ENCODE data around the gene CEBPE. TPM values are rescaled to one million over a fixed set of nuclear protein-coding genes. Genes with fewer than 3 reads are reported as not detected.

Gene CEBPE
- total RNA-seq, 1 experiment from 2014 or later = not detected

DNA sequence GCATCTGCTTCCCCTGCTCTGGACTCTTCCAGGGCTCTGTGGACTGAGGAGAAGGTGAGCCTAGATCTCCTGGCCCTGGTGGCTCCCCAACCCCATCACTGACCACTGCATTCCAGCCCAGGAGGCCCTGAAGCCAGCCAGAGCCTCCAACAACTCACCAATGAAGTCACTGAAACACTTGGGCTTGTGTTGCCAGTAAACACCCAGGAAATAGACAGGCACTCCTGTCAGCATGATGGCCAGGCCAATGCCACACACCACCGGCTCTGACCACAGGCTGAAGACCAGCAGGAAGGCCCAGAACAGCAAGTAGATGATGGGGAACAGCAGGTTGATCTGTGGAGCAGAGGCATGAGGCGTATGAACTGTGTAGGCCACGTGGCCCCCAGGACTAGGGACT is 8.8 kb upstream of the CEBPE start:
- Histone ChIP-seq H3K27ac (no peak overlapping the region), H3F3A (ENCODE audit: insufficient read depth, low read depth) (peaks cover 12% of the 10 kb centered on the region), H3K4me1 (replicated peaks; ENCODE audit: insufficient read depth) (peaks cover 20% of the 10 kb centered on the region), H3K9me3 (ENCODE audit: insufficient read depth, low read depth) (no peaks in the 10 kb centered on the region), H3K4me2 (no peak overlapping the region), H3K9me2 (ENCODE audit: insufficient read depth) (no peaks in the 10 kb centered on the region), H3K4me3 (no peak overlapping the region), H2AFZ (no peak overlapping the region), H4K20me1 (ENCODE audit: insufficient read depth) (no peaks in the 10 kb centered on the region), H3K36me3 (ENCODE audit: low read depth) (no peaks in the 10 kb centered on the region), H3K27me3 (ENCODE audit: insufficient read depth, low read depth) (no peaks in the 10 kb centered on the region), H3K79me2 (ENCODE audit: low read depth) (no peaks in the 10 kb centered on the region)
- BruUV-seq (replicated peaks) = no TSS peak
- ChIA-PET CTCF (no interaction called here), POLR2A (ENCODE audit: unreplicated experiment) (no interaction called here)
- DNase-seq = no peak
- TF ChIP-seq, protein P1, sequence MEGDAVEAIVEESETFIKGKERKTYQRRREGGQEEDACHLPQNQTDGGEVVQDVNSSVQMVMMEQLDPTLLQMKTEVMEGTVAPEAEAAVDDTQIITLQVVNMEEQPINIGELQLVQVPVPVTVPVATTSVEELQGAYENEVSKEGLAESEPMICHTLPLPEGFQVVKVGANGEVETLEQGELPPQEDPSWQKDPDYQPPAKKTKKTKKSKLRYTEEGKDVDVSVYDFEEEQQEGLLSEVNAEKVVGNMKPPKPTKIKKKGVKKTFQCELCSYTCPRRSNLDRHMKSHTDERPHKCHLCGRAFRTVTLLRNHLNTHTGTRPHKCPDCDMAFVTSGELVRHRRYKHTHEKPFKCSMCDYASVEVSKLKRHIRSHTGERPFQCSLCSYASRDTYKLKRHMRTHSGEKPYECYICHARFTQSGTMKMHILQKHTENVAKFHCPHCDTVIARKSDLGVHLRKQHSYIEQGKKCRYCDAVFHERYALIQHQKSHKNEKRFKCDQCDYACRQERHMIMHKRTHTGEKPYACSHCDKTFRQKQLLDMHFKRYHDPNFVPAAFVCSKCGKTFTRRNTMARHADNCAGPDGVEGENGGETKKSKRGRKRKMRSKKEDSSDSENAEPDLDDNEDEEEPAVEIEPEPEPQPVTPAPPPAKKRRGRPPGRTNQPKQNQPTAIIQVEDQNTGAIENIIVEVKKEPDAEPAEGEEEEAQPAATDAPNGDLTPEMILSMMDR (conservative IDR thresholded peaks at IDR 0.05) = no peak
- no peak for TF ChIP-seq EZH2 (IDR thresholded peaks at IDR 0.05; ENCODE audit: low read depth)
- intact Hi-C loops (cut with micrococcal nuclease; ENCODE audit: unreplicated experiment) = loop anchor here (10.0 kb wide), 1 partner anchor 137 kb away; no protein-coding TSS in a partner anchor

DNA sequence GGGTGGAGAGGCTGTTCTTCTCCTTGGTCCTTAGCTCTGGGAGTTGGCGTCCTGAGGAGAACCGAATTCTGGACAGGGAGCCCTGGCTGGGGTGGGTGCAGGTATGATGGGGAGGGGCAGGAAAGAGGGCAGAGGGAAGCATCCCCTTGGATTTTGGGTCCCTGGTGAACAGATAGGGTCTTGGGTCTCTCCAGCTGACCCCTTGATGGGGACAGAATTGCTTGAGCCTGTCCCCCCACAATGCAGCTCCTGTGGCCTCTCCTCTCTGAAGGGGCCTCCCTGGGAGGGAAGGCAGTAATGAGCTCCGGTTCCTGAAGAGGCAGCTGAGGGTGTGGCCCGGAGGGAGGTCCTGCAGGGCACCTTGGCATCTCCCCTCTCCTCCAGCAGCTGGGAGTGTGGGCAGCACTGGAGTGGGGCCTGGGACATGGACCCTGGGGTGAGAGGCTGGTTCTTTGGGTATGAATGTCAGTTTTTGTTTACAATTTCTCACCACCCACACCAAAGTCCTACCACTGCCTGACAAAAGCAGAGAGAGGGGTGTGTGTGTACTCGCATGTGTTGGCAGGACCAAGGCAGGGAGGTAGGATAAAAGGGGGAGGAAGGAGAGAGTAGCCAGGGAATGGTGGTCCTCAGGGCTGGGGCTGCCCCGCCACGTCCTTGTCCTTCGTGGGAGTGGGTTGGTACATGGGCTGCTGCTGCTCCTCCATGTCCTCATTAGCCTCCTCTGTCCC is 7.7 kb upstream of the CEBPE start:
- Histone ChIP-seq H3K79me2 (ENCODE audit: low read depth) (no peaks in the 10 kb centered on the region), H3K9me3 (ENCODE audit: insufficient read depth, low read depth) (no peaks in the 10 kb centered on the region), H3K9me2 (ENCODE audit: insufficient read depth) (no peaks in the 10 kb centered on the region), H3K27me3 (ENCODE audit: insufficient read depth, low read depth) (no peaks in the 10 kb centered on the region), H2AFZ (no peak overlapping the region), H3F3A (ENCODE audit: insufficient read depth, low read depth) (peaks cover 12% of the 10 kb centered on the region), H4K20me1 (ENCODE audit: insufficient read depth) (no peaks in the 10 kb centered on the region), H3K36me3 (ENCODE audit: low read depth) (no peaks in the 10 kb centered on the region), H3K4me3 (no peak overlapping the region), H3K4me2 (no peak overlapping the region), H3K4me1 (replicated peaks; ENCODE audit: insufficient read depth) (peaks cover 20% of the 10 kb centered on the region), H3K27ac (no peak overlapping the region)
- TF ChIP-seq, protein P1 (conservative IDR thresholded peaks at IDR 0.05) = no peak
- no peak for TF ChIP-seq EZH2 (IDR thresholded peaks at IDR 0.05; ENCODE audit: low read depth)
- ChIA-PET POLR2A (ENCODE audit: unreplicated experiment) (no interaction called here), CTCF (interaction anchor here (0.6 kb wide), 1 partner anchor 56 kb away, joined by 3 read pairs; no protein-coding TSS in a partner anchor)
- BruUV-seq (replicated peaks) = no TSS peak
- intact Hi-C loops (cut with micrococcal nuclease; ENCODE audit: unreplicated experiment) = loop anchor here (10.0 kb wide), 1 partner anchor 138 kb away; no protein-coding TSS in a partner anchor
- DNase-seq = no peak

DNA sequence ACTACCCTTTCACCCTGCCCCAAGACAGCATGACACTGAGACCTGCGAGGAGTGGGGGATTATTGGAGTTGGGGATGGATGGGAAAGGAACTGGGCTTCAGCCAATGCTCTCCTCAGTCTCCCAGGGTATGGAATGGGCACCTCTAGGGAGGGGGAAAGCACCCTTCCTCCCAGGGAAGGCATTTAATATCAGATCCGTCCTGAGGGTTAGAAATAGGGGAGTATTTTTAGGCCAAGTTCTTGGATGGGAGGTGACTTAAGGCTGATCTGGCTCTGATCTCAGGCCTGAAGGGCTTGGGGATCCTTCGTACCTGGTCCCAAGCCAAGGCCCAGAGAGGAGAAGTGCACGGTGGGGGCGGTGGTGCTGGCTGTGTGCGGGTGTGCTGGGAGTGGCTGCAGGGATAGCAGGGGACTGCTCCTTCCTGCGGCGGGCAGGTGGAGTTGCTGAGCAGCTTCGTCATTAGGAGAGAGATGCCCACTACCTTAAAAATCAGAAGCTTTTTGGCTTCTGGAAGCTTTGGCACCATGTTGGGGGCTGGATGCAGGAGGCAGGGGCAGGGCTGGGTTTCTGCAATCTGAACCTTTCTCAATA is 7.0 kb upstream of the CEBPE start:
- H3K9me2 ChIP-seq (ENCODE audit: insufficient read depth) = no peaks in the 10 kb centered on the region
- no peaks in the 10 kb centered on the region for H3K36me3 ChIP-seq (ENCODE audit: low read depth)
- H3K9me3 ChIP-seq (ENCODE audit: insufficient read depth, low read depth) = no peaks in the 10 kb centered on the region
- H4K20me1 ChIP-seq (ENCODE audit: insufficient read depth) = no peaks in the 10 kb centered on the region
- ChIA-PET POLR2A (ENCODE audit: unreplicated experiment) (no interaction called here), CTCF (no interaction called here)
- TF ChIP-seq, protein P1 (conservative IDR thresholded peaks at IDR 0.05) = no peak
- intact Hi-C loops (cut with micrococcal nuclease; ENCODE audit: unreplicated experiment) = loop anchor here (10.0 kb wide), 1 partner anchor 139 kb away; no protein-coding TSS in a partner anchor
- H3K4me1 ChIP-seq (replicated peaks; ENCODE audit: insufficient read depth) = peaks cover 18% of the 10 kb centered on the region
- no peak overlapping the region for H3K4me2 ChIP-seq
- no peaks in the 10 kb centered on the region for H3K27me3 ChIP-seq (ENCODE audit: insufficient read depth, low read depth)
- DNase-seq = no peak
- H3K79me2 ChIP-seq (ENCODE audit: low read depth) = no peaks in the 10 kb centered on the region
- no peak overlapping the region for H3K4me3 ChIP-seq
- no TSS peak for BruUV-seq (replicated peaks)
- peaks cover 12% of the 10 kb centered on the region for H3F3A ChIP-seq (ENCODE audit: insufficient read depth, low read depth)
- H3K27ac ChIP-seq = no peak overlapping the region
- no peak overlapping the region for H2AFZ ChIP-seq
